RPMI7951 (cell line): ENCODE results near the gene CPN2. TPM values are rescaled to one million over a fixed set of nuclear protein-coding genes. Genes with fewer than 3 reads are reported as not detected.

Source experiments
- DNase-seq: peaks from one replicate; pipeline ENCODE4 v3.0.0-alpha.2; 2012; ENCODE audit warnings: low read depth
- total RNA-seq: library from RNA; depleted of rRNA; stranded (reverse); fragments of >200 nt; shearing (Covaris generic); gene quantifications from 2 replicates; pipeline ENCODE4 v1.2.3, GENCODE V29; 2014; rRNA removed

The CPN2 gene
- total RNA-seq, 1 experiment from 2014 or later, result not detected

DNA sequence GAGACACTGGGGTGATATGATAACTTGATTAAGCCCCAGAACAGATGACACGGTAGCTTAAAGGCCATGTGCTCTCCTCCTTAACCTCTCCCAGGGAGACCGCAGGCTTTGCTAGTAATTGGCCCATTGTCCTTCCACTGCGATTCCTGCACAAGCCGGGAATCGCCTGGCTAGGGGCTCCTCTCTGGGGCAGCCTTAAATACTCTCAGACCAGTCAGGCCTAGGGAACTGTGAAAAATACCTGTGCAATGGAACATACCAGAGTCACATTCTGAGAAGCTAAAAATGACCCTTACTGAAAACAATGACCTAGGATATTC lies 56.3 kb downstream of the CPN2 start:
- DNase-seq, result no peak

DNA sequence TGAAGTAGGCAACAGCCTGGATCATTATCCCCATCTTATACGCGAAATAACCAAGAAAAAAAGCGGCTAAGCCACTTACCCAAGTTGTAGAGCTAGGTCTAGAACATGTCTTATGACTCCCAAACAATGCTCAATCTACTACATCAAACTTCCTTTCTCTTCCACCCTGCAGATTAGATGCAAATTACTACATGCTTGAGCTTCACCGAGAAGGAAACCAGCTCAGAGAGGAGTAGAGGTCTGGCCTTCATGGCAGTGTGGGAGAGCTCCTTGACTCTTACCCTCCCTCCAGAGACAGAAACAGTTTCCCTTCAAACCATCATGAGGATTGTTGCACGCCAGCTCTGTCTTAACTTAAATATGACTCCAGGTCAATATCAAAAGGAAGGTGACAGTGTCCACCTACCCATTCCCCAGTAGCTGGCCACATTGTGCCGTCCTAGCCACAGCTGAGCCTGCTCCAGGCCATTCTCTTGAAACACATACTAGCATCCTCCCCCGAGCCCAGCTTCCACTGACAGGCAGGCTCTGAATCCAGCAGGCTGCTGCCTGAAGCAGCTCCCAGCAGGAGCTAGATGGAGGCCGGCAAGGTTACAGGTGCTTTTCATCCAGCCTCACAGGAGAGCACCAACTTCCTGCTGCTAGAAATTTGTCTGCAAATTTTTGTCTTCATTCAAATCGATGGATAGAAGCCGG lies 56.8 kb downstream of the CPN2 start:
- DNase-seq, result no peak

DNA sequence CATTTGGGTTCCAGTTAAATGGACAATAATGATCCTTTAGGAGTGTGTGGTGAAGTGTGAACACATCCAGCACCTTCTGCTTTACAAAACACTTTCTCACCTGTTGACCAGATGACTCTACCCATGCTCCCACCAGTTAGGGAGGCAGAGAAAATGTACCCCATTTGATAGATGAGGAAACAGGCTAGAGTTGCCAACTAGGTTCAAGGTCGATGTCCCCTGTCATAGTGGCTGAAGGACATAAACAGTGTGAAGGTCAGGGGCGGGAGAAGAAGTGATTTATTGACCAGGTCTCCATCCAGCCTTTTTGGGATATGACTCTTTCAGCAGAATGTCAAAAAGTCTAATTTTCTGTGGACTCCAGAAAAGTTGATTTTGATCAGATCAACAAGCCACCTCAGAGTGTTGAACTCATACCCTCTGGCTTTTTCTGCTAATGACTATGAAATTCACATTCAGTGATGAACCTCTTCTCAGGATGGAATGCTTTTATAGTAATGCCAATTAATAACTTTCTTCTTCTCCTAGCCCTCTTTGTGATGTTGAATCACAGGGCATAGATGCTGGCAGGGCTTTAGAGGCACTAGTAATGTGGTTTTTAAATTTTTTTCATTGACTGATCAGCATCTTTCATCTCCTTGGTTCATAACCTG lies 57.5 kb downstream of the CPN2 start:
- DNase-seq, result no peak

DNA sequence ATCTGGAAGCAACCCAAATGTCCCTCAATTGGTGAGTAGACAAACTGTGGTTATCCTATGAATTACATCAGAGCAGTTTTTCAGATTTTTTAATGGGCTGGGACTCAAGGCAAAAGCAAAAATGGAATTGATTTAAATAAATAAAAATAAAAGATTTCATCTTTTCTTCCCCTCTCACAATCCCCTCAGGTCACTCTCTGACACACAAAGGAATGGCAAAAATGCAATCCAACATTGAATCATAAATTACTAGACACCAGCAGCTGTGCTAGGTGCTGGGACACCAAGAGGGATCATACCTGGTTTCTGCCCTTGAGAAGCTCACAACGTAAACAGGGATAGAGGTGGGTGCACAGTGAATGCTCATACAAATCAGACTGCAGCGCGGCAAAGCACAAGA lies 58.8 kb downstream of the CPN2 start:
- DNase-seq, result no peak

Other genes starting within 250 kb of the CPN2 start
- 38.2 and 52.5 TPM in 2 replicates for gene HES1, start 215.2 kb downstream of the CPN2 start, total RNA-seq
- gene LRRC15, start 18.4 kb upstream of the CPN2 start, total RNA-seq, result 93.4 and 95.0 TPM in 2 replicates
- gene GP5, start 47.9 kb upstream of the CPN2 start, total RNA-seq, result not detected in 2 replicates
- 123 and 126 TPM in 2 replicates for gene ATP13A3, start 135.7 kb upstream of the CPN2 start, total RNA-seq